CD4-positive, alpha-beta T cell treated with Interleukin-17A for 4 hours (primary cell): ENCODE data around the gene TECPR2.
"Not testable (repeated sequence)": the region's sequence is repeated elsewhere in the genome, so short reads cannot be mapped to it uniquely, and the experiment has no call there.

ENCODE experiments used
- DNase-seq: peaks from one replicate; pipeline ENCODE4 v3.0.0-alpha.2; 2020; ENCODE audit warnings: mixed read lengths

The TECPR2 gene

DNA sequence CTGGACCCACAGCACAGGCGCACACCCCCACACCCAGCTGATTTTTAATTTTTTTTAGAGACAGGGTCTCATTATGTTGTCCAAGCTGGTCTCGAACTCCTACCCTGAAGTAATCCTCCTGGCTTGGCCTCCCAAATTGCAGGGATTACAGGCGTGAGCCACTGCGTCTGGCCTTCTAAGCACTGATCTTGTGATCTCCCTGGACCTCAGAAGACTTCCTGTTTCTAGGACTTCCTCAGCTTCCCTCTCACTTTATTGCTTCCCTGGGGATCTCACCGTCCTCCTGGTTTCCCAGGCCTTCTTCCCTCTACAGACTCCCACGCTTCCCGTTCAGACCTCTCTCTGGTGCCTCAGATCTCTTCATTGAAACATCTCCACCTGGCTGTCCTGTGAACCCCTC lies 29.4 kb upstream of the TECPR2 start:
- DNase-seq = no peak

DNA sequence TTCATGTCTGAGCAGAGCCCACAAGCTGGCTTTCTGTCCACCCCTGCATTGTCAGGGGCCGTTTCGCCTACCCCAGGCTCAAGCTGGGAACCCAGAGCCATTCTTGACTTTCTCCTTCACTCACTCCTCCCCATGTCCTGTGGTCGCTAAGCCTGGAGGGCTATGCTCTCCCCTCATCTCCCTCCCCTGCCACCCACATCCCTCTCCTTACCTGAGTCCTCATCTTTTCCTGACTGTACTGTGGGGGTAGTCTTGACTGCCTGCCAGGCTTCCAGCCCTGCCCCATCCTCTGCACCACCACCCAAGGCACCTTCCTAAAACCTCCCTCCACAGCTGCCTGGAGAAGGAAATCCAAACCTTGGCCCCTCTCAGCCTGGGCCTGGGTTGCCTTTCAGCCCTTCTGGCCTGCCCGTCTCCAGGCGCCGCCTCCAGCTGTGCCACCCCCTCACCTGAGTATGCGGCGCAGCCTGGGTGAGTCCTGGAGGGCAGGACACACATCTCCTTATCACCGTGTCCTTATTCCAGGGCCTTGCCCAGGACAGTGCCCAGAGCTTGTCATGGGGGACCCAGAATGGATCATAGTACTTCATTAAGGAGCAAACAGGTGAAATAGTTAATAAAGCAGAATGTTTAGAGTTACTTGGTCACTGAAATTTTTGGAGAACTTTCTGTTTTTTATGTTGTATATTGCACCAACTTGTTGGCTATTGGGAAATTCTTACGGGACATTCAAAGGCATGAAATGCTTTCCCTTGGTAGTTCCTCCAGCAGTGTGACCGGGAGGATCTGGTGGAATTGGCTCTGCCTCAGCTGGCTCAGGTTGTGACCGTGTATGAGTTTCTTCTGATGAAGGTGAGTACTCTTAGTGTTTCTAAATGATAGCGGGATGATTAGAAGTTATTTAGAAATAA lies 28.7 kb upstream of the TECPR2 start:
- DNase-seq = no peak

GRCh38 chr14:102335163-102335562 lies 27.6 kb upstream of the TECPR2 start:
- no peak for DNase-seq

DNA sequence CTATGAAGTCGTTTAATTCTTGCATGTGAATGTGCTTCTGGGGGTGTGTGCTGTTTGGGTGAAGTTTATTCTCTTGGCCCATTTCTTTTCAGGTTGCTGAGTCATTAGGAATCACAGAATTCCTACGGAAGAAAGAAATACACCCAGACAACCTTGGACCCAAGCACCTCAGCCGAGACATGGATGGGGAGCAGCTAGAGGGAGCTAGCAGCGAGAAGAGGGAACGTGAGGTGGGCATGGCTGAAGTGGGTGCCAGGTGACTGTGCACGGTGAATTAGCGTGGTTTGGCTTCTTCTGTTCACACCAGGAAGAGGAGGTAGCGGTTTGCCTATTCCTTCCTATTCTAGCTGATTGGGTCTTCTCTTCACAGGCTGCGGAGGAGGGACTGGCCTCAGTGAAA lies 24.0 kb upstream of the TECPR2 start:
- no peak for DNase-seq

GRCh38 chr14:102341566-102341965 lies 21.2 kb upstream of the TECPR2 start:
- no peak for DNase-seq

GRCh38 chr14:102342238-102342637 lies 20.5 kb upstream of the TECPR2 start:
- DNase-seq = no peak

DNA sequence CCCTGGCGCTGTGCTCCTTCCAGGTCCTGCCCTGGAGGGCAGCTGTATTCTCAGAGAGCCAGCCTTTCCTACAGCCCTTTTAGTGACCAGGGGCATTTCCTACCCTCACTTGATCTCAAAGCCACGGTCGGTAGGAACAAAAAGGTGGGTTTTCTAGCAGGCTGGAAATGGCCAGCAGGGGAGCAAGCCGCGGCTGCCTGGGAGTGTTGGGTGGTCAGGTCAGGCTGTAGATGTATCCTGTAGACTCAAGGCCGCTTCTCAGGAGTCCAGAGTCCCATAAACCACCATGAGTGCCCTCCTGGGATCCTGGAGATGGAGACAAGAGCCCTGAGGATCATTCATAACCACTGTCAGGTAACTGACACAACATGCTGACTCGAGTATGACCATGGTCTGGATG lies 18.7 kb upstream of the TECPR2 start:
- DNase-seq = no peak

DNA sequence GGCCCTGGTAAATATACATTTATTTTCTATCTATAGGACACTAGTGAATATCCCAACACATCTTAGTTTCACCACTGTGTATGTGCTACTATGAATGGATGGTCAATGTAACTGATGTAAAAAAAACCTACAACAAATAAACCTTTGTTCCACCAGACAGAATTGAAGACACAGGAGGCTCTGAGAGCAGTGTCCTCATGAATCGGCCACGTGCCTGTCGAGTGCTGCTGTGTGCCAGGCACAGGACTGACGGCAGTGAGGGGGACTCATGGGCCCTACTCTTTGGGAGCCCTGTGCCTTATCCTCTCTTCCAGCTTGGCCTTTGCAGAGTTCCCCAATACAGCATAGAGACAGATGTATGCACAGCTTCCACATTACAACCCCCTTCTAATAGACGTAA lies 18.3 kb upstream of the TECPR2 start:
- DNase-seq = no peak

GRCh38 chr14:102345232-102345631 lies 17.5 kb upstream of the TECPR2 start:
- no peak for DNase-seq

- DNase-seq = no peak
These were observed 16.1 kb upstream of the TECPR2 start for GRCh38 chr14:102346645-102347044.

GRCh38 chr14:102348376-102348775 lies 14.4 kb upstream of the TECPR2 start:
- DNase-seq = no peak

- no peak for DNase-seq
These were observed 11.7 kb upstream of the TECPR2 start for GRCh38 chr14:102351023-102351422.

DNA sequence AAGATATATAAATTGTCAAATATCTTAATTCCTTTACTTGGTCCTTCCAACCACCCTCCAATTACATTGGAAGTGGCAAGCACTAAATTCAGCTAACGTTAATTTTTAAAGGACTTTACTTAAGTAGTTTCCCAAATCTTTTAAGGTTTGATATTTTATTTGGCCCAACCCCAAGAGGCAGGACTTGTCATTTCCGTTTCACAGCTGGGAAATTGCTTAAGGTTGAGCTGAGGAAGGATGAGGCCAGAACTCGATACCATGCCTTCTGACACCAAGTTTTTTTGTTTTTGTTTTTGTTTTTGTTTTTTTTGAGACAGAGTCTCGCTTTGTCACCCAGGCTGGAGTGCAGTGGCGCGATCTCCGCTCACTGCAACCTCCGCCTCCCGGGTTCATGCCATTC lies 11.1 kb upstream of the TECPR2 start:
- not testable (repeated sequence) for DNase-seq

DNA sequence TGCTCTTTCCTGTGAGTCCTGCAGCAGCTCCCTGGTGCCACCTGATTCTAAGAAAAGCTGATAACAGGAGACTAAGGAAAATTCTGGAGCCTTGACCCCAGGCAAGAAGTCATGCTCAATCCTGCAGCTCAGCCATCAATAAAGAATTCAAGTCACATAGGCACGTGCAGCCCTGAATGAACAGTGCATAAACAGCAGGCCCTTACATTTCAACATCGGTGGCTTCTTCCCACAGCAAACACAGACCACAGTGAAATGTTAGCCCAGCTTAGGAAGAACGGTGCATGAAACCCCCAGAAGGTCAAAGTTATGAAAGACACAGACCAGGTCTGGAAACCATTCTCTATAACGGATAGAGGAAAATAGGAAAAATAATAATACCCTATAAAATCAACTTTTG lies 10.5 kb upstream of the TECPR2 start:
- no peak for DNase-seq

DNA sequence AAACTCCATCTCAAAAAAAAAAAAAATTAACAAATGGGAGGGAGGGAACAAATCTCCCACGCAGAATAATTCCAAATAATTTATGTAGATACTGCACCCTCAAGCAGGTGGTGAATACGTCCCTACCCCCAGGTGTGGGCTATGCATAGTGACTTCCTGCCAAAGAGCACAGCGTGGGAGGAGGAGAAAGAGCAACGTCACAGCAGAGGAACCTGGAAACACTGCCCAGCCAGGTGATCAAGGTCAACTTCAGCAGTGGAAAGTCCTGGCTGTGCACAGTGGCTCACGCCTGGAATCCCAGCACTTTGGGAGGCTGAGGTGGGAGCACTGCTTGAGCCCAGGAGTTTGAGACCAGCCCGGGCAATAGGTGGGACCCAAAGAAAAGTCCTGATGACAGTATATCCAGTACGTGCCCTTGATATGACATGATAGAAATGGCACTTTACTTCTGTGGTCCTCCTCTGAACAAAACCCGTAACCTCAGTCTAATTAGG lies 9.6 kb upstream of the TECPR2 start:
- no peak for DNase-seq

DNA sequence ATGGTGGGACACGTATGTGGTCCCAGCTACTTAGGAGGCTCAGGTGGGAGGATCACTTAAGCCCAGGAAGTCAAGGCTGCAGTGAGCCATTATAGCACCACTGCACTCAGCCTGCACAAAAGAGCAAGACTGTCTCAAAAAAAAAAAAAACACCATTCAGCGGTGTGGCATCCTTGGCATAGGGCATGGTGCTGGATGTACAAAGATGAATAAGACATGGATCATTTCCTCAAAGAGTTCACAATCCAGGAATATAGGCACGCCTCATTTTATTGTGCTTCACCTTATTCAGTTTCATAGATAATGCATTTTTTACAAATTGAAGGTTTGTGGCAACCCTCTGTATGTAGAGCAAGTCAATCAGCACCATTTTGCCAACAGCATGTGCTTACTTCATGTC lies 6.5 kb upstream of the TECPR2 start:
- no peak for DNase-seq

GRCh38 chr14:102359341-102359740 lies 3.4 kb upstream of the TECPR2 start:
- no peak for DNase-seq

DNA sequence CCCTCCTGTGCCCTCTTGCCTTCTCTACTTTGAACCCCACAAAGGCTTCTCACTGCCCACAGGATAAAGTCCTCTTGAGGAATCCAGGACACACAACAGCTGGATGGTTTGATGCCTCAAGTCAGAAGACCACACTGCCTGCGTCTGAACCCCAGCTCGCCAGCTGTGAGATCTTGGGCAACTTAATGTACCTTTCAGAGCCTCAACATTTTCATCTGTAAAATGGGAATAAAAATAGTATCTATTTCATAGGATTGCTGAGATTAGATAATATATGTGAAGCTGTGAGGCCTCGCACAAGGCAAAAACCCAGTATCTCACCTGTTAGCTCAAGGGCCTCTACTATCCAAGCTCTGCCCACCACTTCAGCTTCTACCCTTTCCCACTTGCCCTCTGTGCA lies 2.4 kb upstream of the TECPR2 start:
- no peak for DNase-seq

DNA sequence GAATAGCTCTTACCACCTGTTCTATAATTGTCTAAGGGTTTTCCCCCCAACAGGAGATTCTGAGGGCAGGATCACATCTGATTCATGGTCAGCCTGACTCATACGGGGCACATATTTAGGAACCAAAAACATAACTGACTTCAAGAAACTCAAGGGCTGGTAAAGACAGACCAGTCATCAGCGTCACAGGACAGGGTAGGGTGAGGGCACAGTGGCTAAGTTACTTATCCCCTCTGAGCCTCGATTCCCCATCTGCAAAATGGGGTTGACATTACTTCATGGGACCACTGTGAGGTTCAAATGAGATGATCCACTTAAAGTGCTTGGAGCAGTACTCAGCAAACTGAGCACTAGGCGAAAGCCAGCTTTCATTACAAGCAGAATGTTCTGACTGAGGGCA lies 657 bp upstream of the TECPR2 start:
- peak; percentile 36 for DNase-seq

GRCh38 chr14:102363182-102363943 lies 622 bp downstream of the TECPR2 start:
- peak; percentile 33 for DNase-seq

DNA sequence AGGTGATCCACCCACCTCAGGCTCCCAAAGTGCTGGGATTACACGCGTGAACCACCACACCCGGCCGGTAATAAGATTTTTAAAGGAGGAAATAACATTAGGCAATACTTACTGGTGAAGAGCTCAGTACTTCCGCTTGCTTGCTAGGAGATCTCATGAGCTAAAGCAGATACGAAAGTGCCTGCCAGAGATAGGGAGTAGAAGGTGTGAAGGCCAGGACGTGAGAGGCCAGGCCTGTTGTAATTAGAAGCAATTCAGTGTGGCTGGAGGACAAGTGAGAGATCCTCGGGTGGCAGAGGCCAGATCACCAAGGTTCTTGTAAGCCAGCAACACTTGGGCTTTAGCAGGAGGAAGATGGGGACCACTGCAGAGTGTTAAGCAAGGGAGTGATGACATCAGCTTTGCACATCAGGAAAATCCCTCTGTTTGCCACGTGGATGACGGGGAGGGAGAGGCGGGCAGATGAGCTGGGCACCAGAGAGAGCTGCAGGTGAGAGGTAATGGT lies 7.6 kb downstream of the TECPR2 start:
- DNase-seq = no peak

- no peak for DNase-seq
These were observed 8.6 kb downstream of the TECPR2 start for GRCh38 chr14:102371361-102371760.

GRCh38 chr14:102373110-102373509 lies 10.4 kb downstream of the TECPR2 start:
- no peak for DNase-seq

- DNase-seq = no peak
These were observed 11.5 kb downstream of the TECPR2 start for GRCh38 chr14:102374264-102374663.
